ENCODE results near the gene TTLL13.

GRCh38 chr15:90221246-90221900 lies 28.0 kb upstream of the TTLL13 start:
- TF ChIP-seq CTCF (IDR thresholded peaks at IDR 0.05): peak; percentile 87 to 89 (median 87)
- no peak for TF ChIP-seq EP300 (IDR thresholded peaks at IDR 0.05)

Data from esophagus muscularis mucosa (tissue), 3 donors.